Fibroblast of lung (primary cell): ENCODE results near the gene PHKG2. TPM values are rescaled to one million over a fixed set of nuclear protein-coding genes. Genes with fewer than 3 reads are reported as not detected.

Experiments used
- DNase-seq, 2 donors: peaks; one replicate each; pipeline versions ENCODE4 v3.0.0 to v3.0.0-alpha.2; 2010; ENCODE audit warnings: low read depth in 2 of 2
- H2AFZ ChIP-seq: 2 replicates; pipeline ENCODE4 v1.5.1; 2012; ENCODE audit warnings: low read length, control low read depth, inconsistent platforms
- H3K27ac ChIP-seq: 2 replicates; pipeline ENCODE4 v1.5.1; 2011; ENCODE audit warnings: low read length, control low read depth; ENCODE audit not compliant: insufficient read depth
- H3K27me3 ChIP-seq: 2 replicates; pipeline ENCODE4 v1.5.1; 2011; ENCODE audit warnings: mild to moderate bottlenecking, low read length; ENCODE audit not compliant: control insufficient read depth, insufficient read depth
- H3K36me3 ChIP-seq: 2 replicates; pipeline ENCODE4 v1.5.1; 2011; ENCODE audit warnings: low read length; ENCODE audit not compliant: control insufficient read depth, insufficient read depth
- H3K4me1 ChIP-seq: 2 replicates; pipeline ENCODE4 v1.5.1; 2011; ENCODE audit warnings: low read length; ENCODE audit not compliant: control insufficient read depth, insufficient read depth; ENCODE audit errors: extremely low read depth
- H3K4me2 ChIP-seq: 2 replicates; pipeline ENCODE4 v1.5.1; 2011; ENCODE audit warnings: low read length, control low read depth; ENCODE audit not compliant: insufficient read depth; ENCODE audit errors: extremely low read depth
- H3K4me3 ChIP-seq, 4 experiments: fragments of 200-600 bp in 1 of 4; sonication (generic) in 1 of 4; replicated peaks in 1 of 4; 2 replicates each; pipeline ENCODE4 v1.5.1; 2011 to 2016; ENCODE audit warnings: low read length in 4 of 4, low read depth in 3 of 4, mild to moderate bottlenecking in 3 of 4, control low read depth in 2 of 4, inconsistent platforms in 1 of 4, mixed read lengths in 1 of 4; ENCODE audit not compliant: insufficient read depth in 1 of 4; ENCODE audit errors: control extremely low read depth in 1 of 4
- H3K79me2 ChIP-seq: 2 replicates; pipeline ENCODE4 v1.5.1; 2012; ENCODE audit warnings: mild to moderate bottlenecking, low read length, inconsistent platforms; ENCODE audit not compliant: control insufficient read depth, insufficient read depth
- H3K9ac ChIP-seq: 2 replicates; pipeline ENCODE4 v1.5.1; 2011; ENCODE audit warnings: mild to moderate bottlenecking, low read length, control low read depth; ENCODE audit not compliant: insufficient read depth
- H3K9me3 ChIP-seq: 2 replicates; pipeline ENCODE4 v1.5.1; 2012; ENCODE audit warnings: low read depth, low read length; ENCODE audit not compliant: control insufficient read depth, insufficient read depth
- H4K20me1 ChIP-seq: 2 replicates; pipeline ENCODE4 v1.5.1; 2011; ENCODE audit warnings: low read length; ENCODE audit not compliant: control insufficient read depth, insufficient read depth; ENCODE audit errors: extremely low read depth
- CTCF ChIP-seq, 2 donors: IDR thresholded peaks in 1 of 2; conservative IDR thresholded peaks in 1 of 2; 1 replicate in 1 of 2; 2 replicates in 1 of 2; pipeline ENCODE4 v1.5.1; 2011 to 2012; ENCODE audit warnings: low read length in 2 of 2, control low read depth in 1 of 2, inconsistent platforms in 1 of 2, low read depth in 1 of 2, mild to moderate bottlenecking in 1 of 2
- EZH2 ChIP-seq: IDR thresholded peaks from 2 replicates; pipeline ENCODE4 v1.5.1; 2012; ENCODE audit warnings: low read length, control low read depth, mild to moderate bottlenecking; ENCODE audit errors: missing control alignments
- polyA plus RNA-seq, 2 donors: library from polyadenylated mRNA; depleted of rRNA in 1 of 2; stranded (reverse) in 1 of 2; unstranded in 1 of 2; fragments of >200 nt; gene quantifications; 2 replicates each; pipeline ENCODE4 v1.2.1, GENCODE V29; 2011 to 2012; ENCODE audit warnings: missing spikeins in 1 of 2
- total RNA-seq: library from RNA; depleted of rRNA; stranded (reverse); fragments of >200 nt; gene quantifications from 2 replicates; pipeline ENCODE4 v1.2.1, GENCODE V29; 2014

The PHKG2 gene
- total and polyA plus RNA-seq, 2 donors (not counting 1 experiment from before 2014, with no cell fraction given) = 15.4 to 19.4 TPM

DNA sequence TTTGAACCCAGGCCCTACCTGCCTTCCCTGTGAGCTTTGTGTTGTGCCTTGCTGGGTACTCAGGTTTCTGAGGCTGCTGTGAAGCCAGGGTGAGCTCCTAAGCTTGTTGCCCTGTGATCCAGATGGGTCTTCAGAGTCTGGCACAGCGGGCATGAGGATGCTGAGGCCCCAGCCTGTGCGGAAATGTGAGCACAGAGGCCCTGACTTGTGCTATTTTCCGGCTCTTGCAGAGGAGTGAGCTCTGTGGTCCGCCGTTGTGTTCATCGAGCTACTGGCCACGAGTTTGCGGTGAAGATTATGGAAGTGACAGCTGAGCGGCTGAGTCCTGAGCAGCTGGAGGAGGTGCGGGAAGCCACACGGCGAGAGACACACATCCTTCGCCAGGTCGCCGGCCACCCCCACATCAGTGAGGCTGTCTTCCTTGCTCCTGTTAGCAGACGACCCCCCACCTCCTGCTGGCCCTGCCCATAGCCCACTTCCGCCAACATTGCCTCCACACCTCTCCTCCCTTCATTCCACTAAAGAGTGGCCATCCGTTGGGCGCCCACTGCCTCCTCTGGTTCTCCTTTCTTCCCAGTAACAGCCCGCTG, 2.7 kb downstream of the PHKG2 start:
- no peak for DNase-seq
- H3K36me3 ChIP-seq = peaks cover 20% of the 10 kb centered on the region

GRCh38 chr16:30753596-30753995, 5.4 kb downstream of the PHKG2 start:
- Histone ChIP-seq H3K36me3 (peaks cover 27% of the 10 kb centered on the region), H3K27me3 (no peaks in the 10 kb centered on the region), H3K79me2 (peaks cover 16% of the 10 kb centered on the region), H3K9me3 (no peaks in the 10 kb centered on the region), H3K4me2 (no peak overlapping the region), H3K4me1 (peaks cover 2% of the 10 kb centered on the region), H3K4me3 (no peak overlapping the region), H3K27ac (no peak overlapping the region), H2AFZ (no peak overlapping the region), H3K9ac (no peak overlapping the region), H4K20me1 (no peaks in the 10 kb centered on the region)
- no peak for DNase-seq
- TF ChIP-seq EZH2 (no peak), CTCF (conservative IDR thresholded peaks at IDR 0.05 in 1 of 2, IDR thresholded peaks at IDR 0.05 in 1 of 2; ENCODE audit: low read depth in 1 of 2, low read length in 2 of 2) (no peak)

More for the DNA sequence above, 2.7 kb downstream of the PHKG2 start:
- Histone ChIP-seq H3K79me2 (peaks cover 16% of the 10 kb centered on the region), H3K27ac (no peak overlapping the region), H3K27me3 (no peaks in the 10 kb centered on the region), H3K9me3 (no peaks in the 10 kb centered on the region), H3K9ac (no peak overlapping the region), H4K20me1 (no peaks in the 10 kb centered on the region), H3K4me2 (no peak overlapping the region), H3K4me1 (peaks cover 7% of the 10 kb centered on the region), H3K4me3 (no peak overlapping the region), H2AFZ (no peak overlapping the region)
- TF ChIP-seq EZH2 (no peak), CTCF (conservative IDR thresholded peaks at IDR 0.05 in 1 of 2, IDR thresholded peaks at IDR 0.05 in 1 of 2; ENCODE audit: low read depth in 1 of 2, low read length in 2 of 2) (no peak)

GRCh38 chr16:30755955-30756780, 7.9 kb downstream of the PHKG2 start:
- Histone ChIP-seq H3K79me2 (no peaks in the 10 kb centered on the region), H3K9ac (no peak overlapping the region), H3K4me3 (no peak overlapping the region), H3K27me3 (no peaks in the 10 kb centered on the region), H3K36me3 (peaks cover 25% of the 10 kb centered on the region), H2AFZ (no peak overlapping the region), H3K27ac (no peak overlapping the region), H3K9me3 (no peaks in the 10 kb centered on the region), H4K20me1 (no peaks in the 10 kb centered on the region), H3K4me2 (no peak overlapping the region), H3K4me1 (peaks cover 7% of the 10 kb centered on the region)
- no peak for DNase-seq
- TF ChIP-seq EZH2 = no peak
